ENCODE results near the gene SCNN1G.
A peak's percentile ranks its signal among the peaks of the same experiment; 100 is the strongest.
"Not testable (repeated sequence)": the region's sequence is repeated elsewhere in the genome, so short reads cannot be mapped to it uniquely, and the experiment has no call there.

Gene SCNN1G, protein sequence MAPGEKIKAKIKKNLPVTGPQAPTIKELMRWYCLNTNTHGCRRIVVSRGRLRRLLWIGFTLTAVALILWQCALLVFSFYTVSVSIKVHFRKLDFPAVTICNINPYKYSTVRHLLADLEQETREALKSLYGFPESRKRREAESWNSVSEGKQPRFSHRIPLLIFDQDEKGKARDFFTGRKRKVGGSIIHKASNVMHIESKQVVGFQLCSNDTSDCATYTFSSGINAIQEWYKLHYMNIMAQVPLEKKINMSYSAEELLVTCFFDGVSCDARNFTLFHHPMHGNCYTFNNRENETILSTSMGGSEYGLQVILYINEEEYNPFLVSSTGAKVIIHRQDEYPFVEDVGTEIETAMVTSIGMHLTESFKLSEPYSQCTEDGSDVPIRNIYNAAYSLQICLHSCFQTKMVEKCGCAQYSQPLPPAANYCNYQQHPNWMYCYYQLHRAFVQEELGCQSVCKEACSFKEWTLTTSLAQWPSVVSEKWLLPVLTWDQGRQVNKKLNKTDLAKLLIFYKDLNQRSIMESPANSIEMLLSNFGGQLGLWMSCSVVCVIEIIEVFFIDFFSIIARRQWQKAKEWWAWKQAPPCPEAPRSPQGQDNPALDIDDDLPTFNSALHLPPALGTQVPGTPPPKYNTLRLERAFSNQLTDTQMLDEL

GRCh38 chr16:23182679-23183542 lies at the start of gene SCNN1G:
Gene SCNN1G, plus strand, starts transcription at chr16:23182745. Its CDS starts 3,527 bp downstream, at chr16:23186272.
- DNase-seq (ENCODE audit: low read depth) = no peak

DNA sequence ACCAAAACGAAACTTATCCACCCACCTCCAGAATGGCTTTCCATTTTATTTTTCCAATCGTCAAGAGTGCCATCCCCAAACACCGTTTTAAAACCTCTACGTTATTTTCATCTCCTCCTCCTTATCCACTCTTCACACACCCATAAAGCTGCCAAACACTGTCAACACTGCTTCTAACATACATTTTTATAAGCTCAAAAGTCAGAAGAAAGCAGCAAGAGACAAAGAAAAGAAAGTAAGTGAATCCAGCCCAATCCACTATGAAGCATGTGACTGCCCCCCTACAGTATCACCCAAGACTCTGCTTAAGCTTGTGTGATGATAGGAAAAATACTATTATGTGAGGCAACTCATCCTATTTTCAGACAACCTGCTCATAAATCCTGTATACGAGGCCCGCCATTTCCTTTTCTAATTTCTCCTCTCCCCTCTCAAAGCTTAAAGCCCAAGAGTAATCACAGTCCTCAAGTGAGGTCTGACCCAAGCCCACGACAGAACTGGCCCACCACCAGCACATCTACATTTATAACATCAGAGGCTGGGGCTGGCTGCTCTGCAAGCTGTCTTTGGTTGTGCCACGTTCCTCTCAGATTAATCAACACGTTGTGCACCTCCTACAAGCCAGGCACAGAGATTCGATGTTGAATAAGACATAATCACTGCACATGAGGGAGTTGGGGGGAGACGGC lies 49.6 kb upstream of the SCNN1G start:
- no peak for DNase-seq (ENCODE audit: low read depth)

DNA sequence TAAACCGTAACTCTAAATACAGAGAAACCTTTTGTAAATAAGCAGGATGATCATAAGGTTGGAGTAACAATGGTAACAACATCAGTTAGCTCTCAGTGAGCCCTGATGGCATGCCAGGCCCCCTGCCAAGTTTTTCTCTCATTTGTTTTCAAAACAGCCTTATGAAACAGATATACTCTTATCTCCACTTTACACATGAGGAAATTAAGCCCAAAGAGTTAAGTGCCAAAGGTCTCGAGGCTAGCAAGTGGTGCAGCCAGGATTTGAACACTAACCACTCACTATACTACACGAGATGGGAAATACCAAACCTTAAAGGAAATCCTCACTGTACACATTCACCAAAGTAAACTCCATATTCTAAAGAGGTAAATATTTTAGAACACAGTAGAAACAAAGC lies 48.3 kb upstream of the SCNN1G start:
- no peak for DNase-seq (ENCODE audit: low read depth)

GRCh38 chr16:23137256-23137655 lies 45.3 kb upstream of the SCNN1G start:
- no peak for DNase-seq (ENCODE audit: low read depth)

DNA sequence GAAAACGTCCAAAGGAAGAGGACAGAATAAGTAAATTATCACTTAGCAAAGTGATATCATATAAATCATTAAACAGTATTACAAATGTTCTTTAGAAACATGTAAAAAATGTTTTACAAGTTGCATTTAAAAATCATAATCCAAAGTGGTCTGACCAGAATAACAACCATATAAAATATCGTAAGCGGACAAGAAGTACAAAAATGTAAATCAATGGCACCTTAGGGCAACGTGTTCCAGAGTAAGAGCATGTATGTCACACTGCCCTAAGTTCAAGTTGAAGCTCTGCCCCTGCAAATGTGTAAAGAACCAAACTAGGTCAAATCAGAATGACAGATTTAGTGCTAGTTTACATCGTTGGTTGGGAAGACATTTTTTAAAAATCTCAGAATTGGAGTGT lies 44.7 kb upstream of the SCNN1G start:
- DNase-seq (ENCODE audit: low read depth) = no peak

DNA sequence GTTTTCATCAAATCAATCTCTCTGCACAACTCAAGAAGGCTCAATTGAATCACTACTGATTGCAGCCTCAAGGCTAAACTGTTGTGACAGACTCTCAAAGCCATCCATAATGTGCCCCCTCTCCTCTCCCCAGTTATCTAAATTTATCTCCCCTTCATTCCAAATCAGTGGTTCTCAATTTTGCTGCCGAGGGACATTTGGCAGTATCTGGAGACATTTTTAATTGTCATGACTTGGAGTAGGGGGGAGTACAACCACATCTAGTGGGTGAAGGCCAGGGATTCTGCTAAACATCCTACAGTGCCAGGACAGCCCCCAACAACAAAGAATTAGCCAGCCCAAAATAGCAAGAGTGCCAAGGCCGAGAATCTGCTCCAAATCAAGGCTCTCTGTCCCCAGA lies 42.4 kb upstream of the SCNN1G start:
- no peak for DNase-seq (ENCODE audit: low read depth)

DNA sequence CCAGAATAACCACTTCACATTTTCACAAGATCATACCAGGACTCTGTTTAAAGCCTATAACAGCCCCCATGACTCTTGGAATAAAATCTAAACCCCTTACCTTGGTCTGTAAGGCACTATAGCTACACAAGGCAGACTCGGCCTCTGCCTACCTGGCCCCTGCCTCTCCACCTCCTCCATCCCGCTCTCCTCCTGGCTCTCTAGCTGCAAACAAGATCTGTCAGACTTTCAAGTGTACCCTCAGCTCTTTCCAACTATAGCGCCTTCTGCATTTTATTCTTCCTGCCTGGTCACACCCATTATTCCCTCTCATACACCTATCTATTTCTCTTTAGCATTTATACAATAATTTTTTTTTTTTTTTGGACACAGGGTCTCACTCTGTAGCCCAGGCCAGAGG lies 41.5 kb upstream of the SCNN1G start:
- DNase-seq (ENCODE audit: low read depth) = no peak

DNA sequence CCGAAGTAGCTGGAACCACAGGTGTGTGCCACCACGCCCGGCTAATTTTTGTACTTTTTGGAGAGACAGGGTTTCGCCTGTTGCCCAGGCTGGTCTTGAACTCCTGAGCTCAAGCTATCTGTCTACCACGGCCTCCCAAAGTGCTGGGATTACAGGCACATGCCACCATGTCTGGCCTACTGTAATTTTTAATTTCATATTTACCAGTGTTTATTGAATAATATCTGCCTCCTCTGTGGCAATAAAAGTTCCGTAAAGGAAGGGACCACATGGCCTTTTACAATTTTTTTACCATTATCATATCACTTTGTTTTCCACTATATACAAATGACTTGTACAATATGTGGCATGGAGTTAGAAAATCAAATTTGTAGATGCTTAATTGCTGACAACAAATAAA lies 41.0 kb upstream of the SCNN1G start:
- DNase-seq (ENCODE audit: low read depth) = no peak

DNA sequence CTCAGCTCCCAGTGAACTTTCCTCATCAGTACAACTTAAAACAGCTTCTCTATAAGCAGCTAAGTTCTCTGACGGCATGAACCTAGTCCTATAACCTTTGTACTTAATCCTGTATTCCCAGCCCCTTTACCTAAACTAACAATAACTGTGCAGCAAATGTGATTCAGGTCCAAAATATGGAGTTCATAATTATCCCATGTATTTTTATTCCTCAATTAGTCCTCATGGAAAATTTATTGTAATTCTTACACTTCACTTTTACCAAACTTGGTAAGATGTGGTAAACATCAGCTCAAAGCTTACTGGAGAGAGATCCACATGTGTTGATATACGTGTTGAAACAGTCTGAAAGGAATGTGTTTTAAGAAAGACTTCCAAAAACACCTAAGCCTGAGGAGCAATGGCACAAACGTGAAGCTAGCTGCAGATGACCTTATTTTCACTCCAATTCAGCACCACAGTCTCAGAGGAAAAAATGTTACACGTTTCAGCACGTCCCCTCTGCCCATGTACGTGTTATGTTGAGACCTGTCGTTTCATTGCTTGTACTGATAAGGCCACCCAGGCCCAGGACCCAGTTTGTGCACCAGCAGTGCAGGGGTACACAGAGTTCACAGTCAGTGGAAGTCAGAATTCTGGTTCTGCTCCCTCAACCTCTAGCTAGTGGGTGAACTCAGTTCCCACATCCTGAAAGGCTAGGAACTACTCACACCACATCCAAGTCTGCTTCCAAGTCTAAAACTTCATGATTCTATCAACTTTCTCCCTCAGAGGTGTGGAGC lies 40.4 kb upstream of the SCNN1G start:
- DNase-seq (ENCODE audit: low read depth) = no peak

DNA sequence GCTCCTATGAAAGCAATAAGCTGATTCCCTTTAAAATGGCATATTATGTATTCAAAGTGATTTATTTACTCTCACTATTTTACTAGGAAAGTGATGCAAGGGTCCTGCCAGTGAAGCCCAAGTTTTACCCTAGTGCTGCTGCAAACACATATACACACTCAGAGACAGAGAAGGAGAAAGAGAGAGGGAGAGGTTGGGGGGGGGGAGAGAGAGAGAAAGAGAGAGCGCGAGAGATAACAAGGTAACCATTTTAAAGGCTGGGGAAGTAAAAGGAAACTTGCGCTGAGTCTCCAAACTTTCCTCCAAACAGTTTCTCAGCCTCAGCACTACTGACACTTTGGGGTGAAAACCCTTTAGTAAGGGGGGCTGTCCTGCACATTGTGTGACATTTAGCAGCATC lies 39.2 kb upstream of the SCNN1G start:
- no peak for DNase-seq (ENCODE audit: low read depth)

- not testable (repeated sequence) for DNase-seq (ENCODE audit: low read depth)
Observed at GRCh38 chr16:23144393-23144792, 38.2 kb upstream of the SCNN1G start.

GRCh38 chr16:23145186-23145585 lies 37.4 kb upstream of the SCNN1G start:
- DNase-seq (ENCODE audit: low read depth) = no peak

GRCh38 chr16:23145608-23146007 lies 36.9 kb upstream of the SCNN1G start:
- peak; percentile 54 for DNase-seq (ENCODE audit: low read depth)

GRCh38 chr16:23146877-23147601 lies 35.5 kb upstream of the SCNN1G start:
- DNase-seq (ENCODE audit: low read depth) = no peak

DNA sequence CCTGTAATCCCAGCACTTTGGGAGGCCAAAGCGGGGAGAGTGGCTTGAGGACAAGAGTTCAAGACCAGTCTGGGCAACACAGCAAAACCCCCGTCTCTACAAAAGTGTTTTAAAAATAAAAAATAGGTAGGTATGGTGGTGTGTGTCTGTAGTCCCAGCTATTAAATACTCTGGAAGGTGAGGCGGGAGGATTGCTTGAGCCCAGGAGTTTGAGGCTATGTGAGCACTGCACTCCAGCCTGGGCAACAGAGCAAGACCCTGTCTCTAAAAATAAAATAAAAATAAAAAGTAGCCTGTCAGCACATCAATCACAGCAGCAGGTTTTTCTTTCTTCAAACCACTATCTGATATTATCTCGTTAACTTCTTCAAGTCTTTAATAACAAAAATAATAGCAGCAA lies 34.9 kb upstream of the SCNN1G start:
- no peak for DNase-seq (ENCODE audit: low read depth)

DNA sequence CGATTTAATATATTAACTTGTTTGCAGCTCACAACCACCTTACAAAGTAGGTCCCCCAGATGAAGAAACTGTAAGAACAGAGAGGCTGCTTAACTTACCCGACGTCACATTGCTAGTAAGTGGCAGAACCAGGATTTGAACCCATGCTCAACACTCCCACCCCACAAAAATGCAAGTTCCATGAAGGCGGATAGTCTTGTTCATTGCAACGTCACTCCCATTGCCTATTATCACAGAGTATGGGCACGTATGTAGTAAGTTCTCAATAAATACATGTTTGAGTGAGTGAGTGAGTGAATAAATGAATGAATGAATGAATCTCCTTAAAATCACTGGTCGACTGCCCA lies 34.4 kb upstream of the SCNN1G start:
- no peak for DNase-seq (ENCODE audit: low read depth)

- DNase-seq (ENCODE audit: low read depth) = peak; percentile 53
Observed at GRCh38 chr16:23148513-23149266, 33.9 kb upstream of the SCNN1G start.

DNA sequence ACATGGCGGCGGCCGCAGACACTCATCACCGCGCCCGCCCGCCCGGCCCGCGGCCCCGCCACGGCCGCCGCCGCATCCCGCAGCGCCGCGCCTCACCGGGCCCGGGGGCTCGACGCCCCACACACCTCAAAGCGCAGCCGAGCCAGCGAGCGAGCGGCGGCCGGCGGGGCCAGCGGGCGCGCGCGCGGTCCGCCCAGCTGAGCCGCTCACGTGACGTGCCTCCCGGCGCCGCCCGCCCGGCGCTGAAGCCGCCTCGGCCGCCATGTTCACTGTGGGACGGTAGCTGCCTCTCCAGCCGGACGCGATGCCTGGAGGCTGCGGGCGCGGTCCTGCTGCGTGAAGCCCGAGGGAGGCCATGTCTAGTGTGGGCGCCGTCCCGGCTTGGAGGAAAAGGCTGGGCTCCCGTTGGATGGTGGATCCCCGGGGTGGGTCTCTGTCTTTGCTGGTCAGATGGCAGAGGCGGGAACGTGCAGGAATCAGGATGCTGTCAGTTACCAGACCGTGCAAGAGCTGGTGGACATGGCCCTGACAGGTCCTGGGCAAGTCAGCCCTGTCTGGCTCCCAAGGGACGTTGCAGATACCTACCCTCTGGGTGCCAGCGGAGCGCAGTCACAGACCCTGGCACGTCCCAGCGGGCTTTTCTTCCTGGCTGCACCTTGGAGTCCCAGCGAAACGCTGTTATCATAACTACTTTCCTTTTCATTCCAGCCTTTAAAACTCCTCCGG lies 33.1 kb upstream of the SCNN1G start, which contains the start of gene USP31:
Gene USP31 (minus strand): TSS at position 186 of the 726 bp plus-strand sequence. CDS start 182 bp downstream, at position 4.
- DNase-seq (ENCODE audit: low read depth) = peak; percentile 95

DNA sequence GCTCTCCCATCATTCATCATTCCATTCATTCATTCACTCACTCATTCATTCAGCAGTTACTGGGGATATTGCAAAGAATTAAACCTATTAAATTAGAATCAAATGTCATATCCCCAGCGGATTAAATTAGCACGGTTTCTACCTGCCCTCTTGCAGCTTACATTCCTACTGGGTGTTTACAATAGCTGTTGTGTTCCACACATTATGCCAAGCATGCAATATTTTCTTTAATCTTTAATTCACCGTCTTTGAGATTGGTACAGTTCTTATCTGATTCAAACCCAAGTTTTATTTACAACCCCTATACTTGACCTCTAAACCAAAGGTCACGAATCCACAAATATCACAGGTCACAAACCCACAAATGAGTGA lies 32.6 kb upstream of the SCNN1G start:
- DNase-seq (ENCODE audit: low read depth) = no peak
